HG03175 (cell line): ENCODE data around the gene TTC21B.
"Not testable (repeated sequence)": the region's sequence is repeated elsewhere in the genome, so short reads cannot be mapped to it uniquely, and the experiment has no call there.

Experiments used
- ATAC-seq: cut with Tn5 transposase; IDR thresholded peaks from one replicate; pipeline ENCODE4 v1.9.1; 2021; ENCODE audit warnings: mild to moderate bottlenecking, moderate library complexity; ENCODE audit not compliant: unreplicated experiment

TTC21B gene

GRCh38 chr2:165953655-165954606, at the start of gene TTC21B:
Gene TTC21B, minus strand, starts transcription at chr2:165953776. Its CDS starts 71 bp downstream, at chr2:165953705.
- ATAC-seq: peak; percentile 95

- ATAC-seq: no peak
Observed at GRCh38 chr2:166000401-166000800, 46.8 kb upstream of the TTC21B start.

- ATAC-seq: no peak
Observed at GRCh38 chr2:165990846-165991245, 37.3 kb upstream of the TTC21B start.

- ATAC-seq: no peak
Observed at GRCh38 chr2:165989851-165990250, 36.3 kb upstream of the TTC21B start.

GRCh38 chr2:165985120-165985519, 31.5 kb upstream of the TTC21B start:
- ATAC-seq: no peak

- not testable (repeated sequence) for ATAC-seq
Observed at GRCh38 chr2:165972161-165972560, 18.6 kb upstream of the TTC21B start.

GRCh38 chr2:165970663-165971062, 17.1 kb upstream of the TTC21B start:
- ATAC-seq: no peak

- no peak for ATAC-seq
Observed at GRCh38 chr2:165969227-165969626, 15.7 kb upstream of the TTC21B start.

- no peak for ATAC-seq
Observed at GRCh38 chr2:165967746-165968145, 14.2 kb upstream of the TTC21B start.

GRCh38 chr2:165961818-165962217, 8.2 kb upstream of the TTC21B start:
- ATAC-seq: no peak

GRCh38 chr2:165959371-165959770, 5.8 kb upstream of the TTC21B start:
- no peak for ATAC-seq

GRCh38 chr2:165958313-165958960, 4.9 kb upstream of the TTC21B start:
- no peak for ATAC-seq

- ATAC-seq: no peak
Observed at GRCh38 chr2:165957030-165957675, 3.6 kb upstream of the TTC21B start.

- ATAC-seq: peak; percentile 43
Observed at GRCh38 chr2:165953306-165953654, 296 bp downstream of the TTC21B start.

GRCh38 chr2:165952741-165953211, 800 bp downstream of the TTC21B start:
- ATAC-seq: no peak

GRCh38 chr2:165952085-165952484, 1.5 kb downstream of the TTC21B start:
- no peak for ATAC-seq

- no peak for ATAC-seq
Observed at GRCh38 chr2:165950438-165950837, 3.1 kb downstream of the TTC21B start.

GRCh38 chr2:165941827-165942226, 11.7 kb downstream of the TTC21B start:
- ATAC-seq: no peak

- ATAC-seq: no peak
Observed at GRCh38 chr2:165938237-165938636, 15.3 kb downstream of the TTC21B start.

GRCh38 chr2:165933211-165933910, 20.2 kb downstream of the TTC21B start:
- ATAC-seq: no peak

GRCh38 chr2:165927774-165928173, 25.8 kb downstream of the TTC21B start:
- no peak for ATAC-seq
